Stimulated activated CD4-positive, alpha-beta T cell treated with anti-CD3 and anti-CD28 coated beads, Interleukin-1b, Interleukin-23, amount 100 ng/mL, for 24 hours (primary cell): ENCODE results near the gene KIFC3.

ENCODE experiments used
- DNase-seq, 4 experiments: peaks; one replicate each; pipeline ENCODE4 v3.0.0-alpha.2; 2020; ENCODE audit warnings: low read depth in 4 of 4, low spot score in 1 of 4

Gene KIFC3

DNA sequence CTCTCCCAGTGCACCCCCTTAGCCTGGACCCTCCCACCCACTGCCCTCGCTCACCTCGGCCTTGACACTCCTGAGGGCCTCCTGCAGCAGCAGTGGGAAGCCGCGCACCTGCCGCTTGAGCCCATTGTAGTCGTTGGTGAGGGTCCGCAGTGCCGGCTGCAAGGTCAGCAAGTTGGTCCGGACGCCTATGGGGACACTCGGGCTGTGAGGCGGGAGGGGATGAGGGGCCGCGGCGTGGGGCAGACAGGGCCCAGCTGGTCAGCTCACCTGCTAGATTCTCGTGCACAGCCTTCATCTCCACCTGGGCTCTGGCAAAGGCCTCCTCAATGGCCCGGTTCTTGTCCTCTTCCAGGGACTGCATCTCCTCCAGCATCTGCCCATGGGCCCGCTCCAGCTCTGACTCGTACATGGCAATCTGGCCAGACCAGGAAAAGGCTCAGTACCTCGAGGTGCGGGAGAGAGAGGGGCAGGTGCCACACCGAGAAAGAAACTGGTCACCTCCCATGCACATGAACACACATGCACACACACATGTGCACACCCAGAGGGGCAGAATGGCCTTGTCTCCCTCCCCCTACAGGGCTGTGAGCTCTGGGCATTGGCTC, 32.6 kb downstream of the KIFC3 start:
- no peak for DNase-seq

DNA sequence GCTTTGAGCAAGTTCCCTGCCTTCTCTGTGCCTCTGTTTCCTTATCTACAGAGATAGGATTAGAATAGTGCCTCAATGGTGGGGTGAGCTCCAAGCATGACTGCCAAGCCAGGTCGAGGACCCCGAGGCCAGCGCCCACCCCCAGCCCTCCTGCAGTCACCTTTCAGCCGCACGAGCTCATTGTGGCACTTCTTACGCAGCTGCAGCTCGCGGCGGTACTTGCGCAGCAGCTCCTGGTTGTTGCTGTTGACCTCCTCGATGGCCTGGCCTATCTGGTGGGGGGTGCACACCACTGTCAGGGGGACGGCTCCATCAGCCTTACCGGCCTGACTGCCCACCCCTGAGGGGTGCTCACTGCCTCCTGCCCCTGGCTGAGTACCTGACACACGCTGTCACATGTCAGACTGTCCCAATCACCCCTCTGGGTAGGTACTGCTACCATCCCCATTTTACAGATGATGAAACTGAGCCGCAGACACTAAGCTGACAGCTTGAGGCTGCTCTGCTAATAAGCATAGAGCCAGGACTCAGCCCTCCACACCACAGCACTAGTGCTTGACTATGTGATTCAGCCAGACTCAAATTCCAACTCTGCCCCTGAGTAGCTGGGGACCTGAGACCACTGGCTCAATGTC, 35.5 kb downstream of the KIFC3 start:
- DNase-seq, result no peak

DNA sequence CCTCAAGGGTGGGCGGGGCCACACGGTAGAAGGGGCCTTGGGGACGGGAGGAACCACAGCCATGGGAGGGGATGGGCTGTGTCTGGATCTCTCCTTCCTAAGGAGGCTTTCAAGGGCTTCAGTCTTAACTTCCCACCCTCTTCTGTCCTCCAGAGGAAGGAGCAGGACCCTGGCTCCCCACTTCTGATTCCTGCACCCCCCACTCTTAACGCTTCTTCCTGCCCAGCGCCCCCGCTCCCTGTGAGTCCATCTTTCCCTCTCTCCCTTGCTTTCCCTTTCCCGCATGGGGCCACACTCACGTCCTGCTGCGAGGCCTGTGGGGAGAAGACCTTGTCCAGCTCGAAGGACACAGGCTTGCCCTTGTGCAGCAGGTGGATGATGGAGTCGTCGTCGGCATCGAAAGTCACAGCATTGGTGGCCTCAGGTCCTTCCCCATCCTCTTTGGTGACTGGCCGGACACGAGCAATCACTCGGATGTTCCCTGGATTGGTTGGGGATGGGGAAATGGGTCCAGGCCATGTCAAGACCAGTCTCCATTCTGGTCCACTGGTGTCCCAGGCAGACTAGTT, 37.0 kb downstream of the KIFC3 start:
- DNase-seq, result no peak

DNA sequence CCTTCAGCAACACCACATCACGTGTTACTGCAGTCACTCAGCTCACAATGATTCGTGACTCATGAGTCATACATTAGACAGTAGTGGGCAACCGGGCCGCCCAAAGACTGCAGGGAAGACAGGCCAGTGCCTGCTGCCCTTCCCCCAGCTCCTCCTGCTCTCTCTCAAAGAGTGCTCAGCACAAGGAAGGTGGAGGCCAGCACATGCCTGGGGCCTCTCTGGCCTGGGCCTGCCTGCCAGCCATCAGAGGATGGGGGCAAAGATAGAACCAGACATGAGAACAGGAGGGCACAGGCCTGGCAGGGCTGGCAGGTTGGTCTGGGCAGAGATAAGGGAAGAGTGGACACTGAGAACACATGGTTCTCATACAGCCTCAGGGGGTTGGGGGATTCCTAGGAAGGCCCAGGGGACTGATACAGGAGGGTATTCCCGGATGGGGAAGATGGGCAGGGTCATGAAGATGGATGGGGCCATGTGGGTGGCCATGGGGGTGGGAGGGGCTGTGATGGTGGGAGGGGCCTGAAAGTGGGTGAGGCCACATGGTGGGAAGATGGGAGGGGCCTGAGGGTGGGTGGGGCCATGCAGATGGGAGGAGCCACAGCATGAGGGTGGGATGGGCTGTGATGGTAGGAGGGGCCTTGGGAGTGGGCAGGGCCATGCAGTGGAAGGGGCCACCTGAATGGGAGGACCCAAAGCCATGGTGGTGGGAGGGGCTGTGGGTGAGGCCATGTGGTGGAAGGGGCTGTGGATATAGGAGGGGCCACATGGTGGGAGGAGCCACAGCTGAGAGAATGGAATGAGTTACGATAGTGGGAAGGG, 37.7 kb downstream of the KIFC3 start:
- no peak for DNase-seq

DNA sequence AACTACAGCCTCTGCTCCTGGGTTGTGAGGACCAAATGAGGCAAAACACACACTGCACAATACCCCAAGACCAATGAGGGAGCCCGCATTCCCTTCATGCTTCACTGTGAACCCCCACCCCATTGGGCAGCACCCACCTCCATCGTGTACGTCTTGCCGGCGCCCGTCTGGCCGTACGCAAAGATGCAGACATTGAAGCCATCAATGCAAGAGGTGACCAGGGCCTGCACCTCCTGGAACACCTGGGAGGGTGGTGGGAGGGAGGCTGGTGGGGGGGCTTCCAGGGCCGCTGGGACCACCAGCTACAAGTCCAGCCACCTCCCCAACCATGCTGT, 38.3 kb downstream of the KIFC3 start:
- no peak for DNase-seq

GRCh38 chr16:57763285-57764005, 38.8 kb downstream of the KIFC3 start:
- no peak for DNase-seq

DNA sequence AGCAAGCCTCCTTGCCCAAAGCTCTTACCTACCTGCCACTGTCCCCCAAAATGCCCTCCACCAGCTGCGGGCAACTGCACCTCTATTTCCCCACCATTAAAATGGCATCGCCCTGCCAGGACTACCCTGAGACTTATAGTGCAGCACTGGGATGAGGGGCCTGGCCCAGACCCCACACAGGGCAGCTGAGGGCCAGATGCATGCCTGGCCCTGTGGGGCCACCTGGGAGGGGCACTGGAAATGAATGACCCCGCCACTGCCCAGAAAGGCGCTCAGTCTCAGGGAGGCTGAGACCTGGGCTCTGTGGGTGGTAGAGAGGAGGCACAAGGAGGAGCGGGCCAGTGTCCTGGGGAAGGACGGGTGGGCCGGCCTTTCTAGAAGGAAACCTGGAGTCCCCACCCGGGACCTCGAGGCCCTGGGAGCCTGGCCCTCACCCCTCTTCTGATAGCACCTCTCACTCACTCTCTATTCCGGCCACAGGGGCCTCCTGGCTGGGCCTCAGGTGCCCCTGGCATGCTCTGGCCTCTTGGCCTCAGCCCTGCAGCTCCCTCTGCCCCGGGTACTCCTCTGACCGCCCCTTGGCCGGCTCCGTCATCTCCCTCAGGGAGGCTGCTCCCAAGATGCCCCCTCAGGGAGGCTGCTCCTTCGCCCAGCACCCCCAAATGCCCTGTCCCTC, 39.8 kb downstream of the KIFC3 start:
- DNase-seq, result no peak

- no peak for DNase-seq
Measured at GRCh38 chr16:57761957-57762356, 40.3 kb downstream of the KIFC3 start.

GRCh38 chr16:57761301-57761700, 41.0 kb downstream of the KIFC3 start:
- no peak for DNase-seq

DNA sequence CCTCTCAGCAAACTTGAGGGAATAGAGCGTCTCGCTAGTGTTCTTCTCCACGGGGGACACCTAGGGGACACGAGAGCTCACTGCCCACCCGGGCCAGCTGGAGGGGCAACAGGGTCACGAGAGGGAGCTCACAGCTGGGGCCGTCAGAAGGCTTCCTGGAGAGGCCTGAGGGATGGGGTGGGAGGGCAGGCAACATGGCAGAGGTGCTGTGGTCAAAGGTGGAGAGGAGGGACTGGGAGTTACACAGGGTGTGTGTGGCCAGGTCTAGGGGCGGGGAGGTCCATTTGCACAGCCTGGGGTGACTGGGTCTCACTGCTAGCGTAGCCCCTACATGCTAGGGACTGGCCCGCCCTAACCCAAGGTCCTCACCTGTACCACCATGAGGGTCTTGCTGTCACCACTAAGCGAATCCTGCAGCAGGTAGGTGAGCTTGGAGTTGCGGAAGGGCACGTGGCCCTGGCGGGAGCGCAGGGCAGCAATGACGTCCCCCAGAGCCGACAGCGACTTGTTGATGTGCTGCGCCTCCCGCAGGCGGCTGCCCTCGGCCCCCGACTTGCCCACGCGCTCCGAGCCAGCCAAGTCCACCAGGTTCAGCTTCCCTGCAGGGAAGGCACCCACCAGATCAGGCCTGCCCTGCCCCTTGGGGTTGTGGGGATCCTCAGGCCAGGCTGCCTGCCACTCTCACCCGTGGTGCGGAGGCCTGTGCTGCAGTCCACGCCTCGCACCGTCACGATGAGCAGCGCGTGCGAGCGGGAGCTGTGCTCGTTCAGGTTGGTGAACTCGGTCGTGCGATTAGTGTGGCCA, 41.7 kb downstream of the KIFC3 start:
- DNase-seq, result no peak

DNA sequence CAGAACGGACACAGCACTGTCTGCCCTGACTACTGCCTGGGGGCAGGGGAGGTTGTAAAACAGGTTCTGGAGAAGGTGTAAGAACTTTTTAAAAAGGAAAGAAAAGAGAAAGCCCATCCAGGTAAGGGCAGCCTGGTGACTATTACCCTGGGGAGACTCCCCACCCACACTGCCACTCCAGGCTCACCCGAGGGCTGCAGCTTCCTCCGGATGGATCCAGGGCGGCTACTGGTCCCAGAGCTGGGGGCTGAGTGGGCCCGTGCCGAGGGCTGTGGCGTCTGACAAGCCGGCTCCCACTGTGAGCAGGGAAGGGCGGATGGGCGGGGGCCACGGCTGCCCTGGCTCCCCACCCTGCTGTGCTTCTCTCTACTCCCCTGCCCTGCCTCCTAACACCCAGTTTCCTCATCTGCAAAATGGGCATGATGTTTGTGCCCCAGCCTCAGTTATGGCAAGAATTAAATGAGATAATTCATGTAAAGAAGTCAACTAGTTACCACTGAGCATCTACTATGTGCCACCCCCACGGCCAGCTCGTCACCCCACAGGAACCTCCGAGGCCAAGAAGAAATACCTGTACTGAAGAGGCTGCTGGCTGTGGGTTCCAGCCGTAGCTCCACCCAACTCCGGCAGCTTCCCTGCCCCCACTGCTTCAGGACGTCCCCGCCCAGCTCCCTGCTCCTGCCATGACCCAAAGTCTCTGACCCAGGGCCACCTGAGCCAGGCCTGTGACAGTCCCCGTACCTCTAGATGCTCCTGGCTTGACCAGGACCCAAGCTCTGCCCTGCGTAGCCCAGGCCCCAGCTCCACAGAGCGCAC, 42.5 kb downstream of the KIFC3 start:
- DNase-seq, result no peak

GRCh38 chr16:57759131-57759530, 43.2 kb downstream of the KIFC3 start:
- no peak for DNase-seq

DNA sequence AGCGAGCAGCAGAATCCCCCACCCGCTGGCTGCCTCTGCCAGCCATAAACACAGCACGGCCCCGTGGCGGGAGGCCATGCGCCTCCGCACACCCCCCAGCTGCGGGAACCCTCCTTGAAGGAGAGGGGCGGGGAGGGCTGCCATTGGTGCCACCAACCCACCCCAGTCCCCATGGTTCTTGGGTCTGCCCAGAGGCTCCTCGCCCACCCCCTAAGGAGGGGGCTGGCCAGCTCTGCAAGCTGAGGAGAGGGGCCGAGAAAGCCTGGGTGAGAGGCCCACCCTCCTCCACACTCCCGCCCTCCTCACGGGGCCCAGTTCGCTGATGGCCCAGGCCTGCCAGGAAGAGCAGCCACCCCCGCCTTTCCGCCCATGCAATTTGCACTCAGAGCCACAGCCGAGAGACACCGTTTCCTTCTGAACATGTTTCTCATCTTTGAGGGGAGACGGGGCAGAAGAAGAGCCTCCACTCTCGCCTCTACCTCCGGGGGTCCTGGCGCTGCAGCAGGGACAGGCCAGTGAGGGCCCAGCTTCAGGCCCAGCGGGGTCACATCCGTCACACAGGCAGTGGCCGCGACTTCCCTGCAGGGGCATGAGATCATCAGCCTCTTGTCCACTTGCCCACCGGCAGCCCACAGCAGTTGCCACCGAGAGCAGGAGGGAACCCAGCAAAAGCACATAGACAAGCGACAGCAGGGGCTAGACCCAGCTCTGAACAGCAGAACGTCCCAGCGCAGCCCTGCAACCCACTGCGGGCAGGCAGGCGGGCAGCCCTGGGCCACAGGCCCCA, 43.8 kb downstream of the KIFC3 start:
- DNase-seq, result no peak

DNA sequence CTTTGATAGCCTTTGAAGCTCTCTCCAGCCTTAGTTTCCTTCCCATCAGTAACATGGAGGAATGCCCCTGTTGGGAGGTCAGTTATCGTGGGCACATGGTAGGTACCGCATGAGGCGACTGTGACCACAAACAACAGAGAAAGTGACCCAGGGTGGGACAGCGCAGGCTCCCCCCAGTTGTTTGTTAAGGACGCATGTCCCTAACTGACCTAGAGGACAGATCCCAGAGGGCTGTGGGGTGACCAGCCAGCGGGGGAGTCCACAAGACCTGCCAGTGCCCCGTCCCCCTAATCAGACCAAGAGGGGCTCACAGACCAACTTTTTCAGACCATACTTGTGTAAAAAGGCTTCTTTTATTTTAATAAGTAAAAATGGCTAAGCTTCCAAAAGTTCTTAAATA, 44.4 kb downstream of the KIFC3 start:
- no peak for DNase-seq

- peak; percentile 79 to 91 (median 86) for DNase-seq
Measured at GRCh38 chr16:57757326-57757786, 44.9 kb downstream of the KIFC3 start.

- no peak for DNase-seq
Measured at GRCh38 chr16:57756424-57757325, 45.6 kb downstream of the KIFC3 start.

DNA sequence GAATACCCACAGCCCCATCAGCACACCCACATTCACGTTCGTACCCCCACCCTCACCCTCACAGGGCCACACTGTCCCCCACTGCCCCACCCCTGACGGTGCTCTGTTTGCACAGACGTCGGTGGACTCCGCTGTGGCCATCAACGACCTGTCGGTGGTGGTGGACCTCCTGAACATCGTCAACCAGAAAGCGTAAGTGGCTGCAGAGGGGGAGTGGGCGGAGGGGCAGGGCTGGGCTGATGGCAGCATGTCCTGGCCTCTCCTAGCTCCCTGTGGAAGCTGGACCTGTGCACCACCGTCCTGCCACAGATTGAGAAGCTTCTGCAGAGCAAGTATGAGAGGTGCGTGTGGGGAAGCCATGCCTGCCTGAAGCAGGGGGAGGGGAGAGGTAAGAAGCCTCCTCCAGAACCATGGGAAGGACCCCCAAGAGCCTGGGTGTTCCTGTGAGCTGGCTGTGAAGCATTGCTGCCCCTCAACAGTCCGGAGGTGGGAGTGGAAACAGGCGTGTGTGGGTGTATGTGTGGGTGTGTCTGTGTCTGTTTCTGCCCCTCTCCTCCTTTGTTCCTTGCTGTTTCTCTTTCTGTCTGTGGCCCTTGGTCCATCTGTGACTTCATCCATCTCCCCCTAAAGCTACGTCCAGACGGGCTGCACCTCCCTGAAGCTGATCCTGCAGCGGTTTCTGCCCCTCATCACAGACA, 46.4 kb downstream of the KIFC3 start:
- DNase-seq, result no peak
